ENCODE results near the gene SYCP3.

GRCh38 chr12:101761350-101761749, 22.1 kb upstream of the SYCP3 start:
- TF ChIP-seq CTCF (conservative IDR thresholded peaks at IDR 0.05): no peak
- no peak for TF ChIP-seq ZFX (IDR thresholded peaks at IDR 0.05)

Measured in C4-2B (cell line).